GM18508 (cell line): ENCODE measurements around the gene IFIT1.
"Not testable (repeated sequence)": the region's sequence is repeated elsewhere in the genome, so short reads cannot be mapped to it uniquely, and the experiment has no call there.

ENCODE experiments used
- ATAC-seq: cut with Tn5 transposase; IDR thresholded peaks from one replicate; pipeline ENCODE4 v1.9.1; 2021; ENCODE audit warnings: moderate number of reproducible peaks; ENCODE audit not compliant: insufficient read depth, unreplicated experiment

IFIT1 gene, protein sequence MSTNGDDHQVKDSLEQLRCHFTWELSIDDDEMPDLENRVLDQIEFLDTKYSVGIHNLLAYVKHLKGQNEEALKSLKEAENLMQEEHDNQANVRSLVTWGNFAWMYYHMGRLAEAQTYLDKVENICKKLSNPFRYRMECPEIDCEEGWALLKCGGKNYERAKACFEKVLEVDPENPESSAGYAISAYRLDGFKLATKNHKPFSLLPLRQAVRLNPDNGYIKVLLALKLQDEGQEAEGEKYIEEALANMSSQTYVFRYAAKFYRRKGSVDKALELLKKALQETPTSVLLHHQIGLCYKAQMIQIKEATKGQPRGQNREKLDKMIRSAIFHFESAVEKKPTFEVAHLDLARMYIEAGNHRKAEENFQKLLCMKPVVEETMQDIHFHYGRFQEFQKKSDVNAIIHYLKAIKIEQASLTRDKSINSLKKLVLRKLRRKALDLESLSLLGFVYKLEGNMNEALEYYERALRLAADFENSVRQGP

GRCh38 chr10:89391907-89392756 is at the start of gene IFIT1:
Gene IFIT1 (plus strand): TSS chr10:89392623. CDS start chr10:89392713, 90 bp downstream.
- ATAC-seq = no peak

DNA sequence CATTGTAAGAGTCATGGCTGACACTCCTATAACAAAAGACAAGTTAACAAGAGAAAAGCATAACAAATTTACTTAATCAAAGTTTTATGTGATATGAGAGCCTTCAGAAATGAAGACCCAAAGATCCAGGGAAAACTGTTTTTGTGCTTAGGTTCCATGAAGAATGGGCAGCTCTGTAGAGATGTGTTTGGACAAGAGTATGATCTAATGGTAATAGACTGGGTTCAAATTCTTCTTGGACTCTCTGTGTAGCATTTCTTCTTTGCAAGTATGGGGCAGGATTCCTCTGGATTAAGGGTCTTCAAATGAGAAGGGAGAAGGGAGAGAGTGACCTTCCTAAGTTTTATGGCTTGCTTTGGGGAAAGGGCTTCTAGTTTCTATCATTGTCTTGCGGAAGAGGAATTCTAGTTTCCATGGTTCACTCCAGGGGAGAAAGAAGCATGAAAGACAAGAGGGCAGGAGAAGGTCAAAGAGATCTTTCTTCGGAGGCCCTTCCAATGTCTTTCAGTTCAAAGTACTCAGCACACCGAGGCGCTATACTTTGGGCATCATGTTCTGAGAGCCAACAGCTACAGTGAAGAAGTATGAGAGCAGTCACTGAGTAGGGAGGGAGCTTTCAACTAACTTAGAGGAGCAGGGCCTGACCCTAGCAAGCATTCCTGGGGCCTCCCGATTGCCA is 49.2 kb upstream of the IFIT1 start:
- ATAC-seq = no peak

DNA sequence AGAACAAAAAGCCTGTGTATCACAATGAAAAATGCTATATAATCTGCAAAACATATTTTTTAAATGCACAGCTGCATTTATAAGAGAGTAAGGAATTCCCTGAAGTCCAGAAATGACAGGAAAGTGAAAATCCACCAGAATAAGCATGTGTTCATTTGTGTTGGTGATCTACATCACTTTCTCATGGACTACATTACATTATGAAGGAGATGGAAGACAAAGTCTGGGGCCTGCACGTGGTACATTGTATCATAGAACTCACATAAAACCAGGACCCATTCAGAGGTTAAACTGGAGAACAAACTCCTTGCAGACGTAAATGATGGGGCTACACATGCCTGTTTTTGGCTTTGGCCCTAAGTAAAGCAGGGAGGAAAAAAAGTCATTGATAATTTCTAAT is 48.3 kb upstream of the IFIT1 start:
- no peak for ATAC-seq

- no peak for ATAC-seq
Observed at GRCh38 chr10:89345367-89346000, 46.9 kb upstream of the IFIT1 start.

DNA sequence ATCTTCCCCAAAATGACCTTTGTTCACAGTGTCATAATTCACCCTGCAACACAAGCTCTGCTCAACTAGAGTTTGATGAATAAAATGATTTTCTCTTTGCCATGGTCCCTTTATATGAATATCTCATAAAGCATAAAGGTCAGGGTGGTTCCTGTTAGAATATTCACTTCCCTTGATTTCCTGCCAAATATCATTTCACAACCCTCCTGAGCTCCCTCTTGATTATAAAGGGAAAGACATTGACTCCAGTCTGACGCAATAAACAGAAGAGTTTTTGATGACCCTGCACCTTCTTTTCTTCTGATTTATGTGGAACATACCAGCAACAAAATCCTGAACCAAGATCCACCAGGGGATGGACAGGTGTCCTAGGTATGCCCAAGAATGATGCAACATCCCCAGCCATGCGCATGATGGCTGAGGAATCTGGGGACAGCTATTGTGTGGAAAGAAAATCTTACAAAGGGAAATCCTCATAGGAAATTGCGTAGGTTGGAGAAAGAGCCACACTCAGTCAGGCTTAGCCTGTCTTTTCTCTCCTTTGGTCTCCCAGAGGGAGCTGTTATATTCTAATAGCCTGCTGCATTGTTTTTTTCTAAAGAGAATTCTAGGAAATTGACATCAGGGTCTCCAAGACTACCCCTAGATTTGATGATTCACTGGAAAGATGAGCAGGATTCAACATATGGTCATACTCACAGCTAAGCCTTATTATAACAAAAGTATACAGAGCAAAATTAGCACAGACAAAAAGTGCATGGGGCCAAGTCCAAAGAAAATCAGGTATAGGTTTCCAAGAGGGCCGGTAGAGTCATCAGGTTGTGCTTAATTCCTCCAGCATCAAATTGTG is 45.8 kb upstream of the IFIT1 start:
- ATAC-seq = no peak

GRCh38 chr10:89347701-89348457 is 44.5 kb upstream of the IFIT1 start:
- ATAC-seq = no peak

DNA sequence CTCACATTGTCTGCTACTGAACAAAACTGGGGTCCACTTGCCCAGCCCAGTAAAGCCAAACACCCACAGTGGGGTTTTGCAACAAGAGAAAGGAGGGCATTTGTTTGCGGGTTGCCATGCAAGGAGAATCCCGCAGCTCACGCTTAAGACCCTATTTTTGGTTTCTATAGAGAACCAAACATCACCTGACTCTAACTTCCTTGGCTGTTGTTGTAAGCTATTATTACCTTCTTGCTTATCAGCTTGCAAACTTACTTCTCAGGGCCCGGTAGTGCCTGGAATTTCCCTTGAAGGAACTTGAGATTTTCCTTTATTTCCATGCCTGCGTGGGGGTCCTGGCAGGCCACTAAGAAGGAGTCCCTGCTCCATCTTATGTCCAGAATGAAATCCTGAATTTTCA is 43.9 kb upstream of the IFIT1 start:
- no peak for ATAC-seq

- no peak for ATAC-seq
Observed at GRCh38 chr10:89348975-89349374, 43.4 kb upstream of the IFIT1 start.

- ATAC-seq = not testable (repeated sequence)
Observed at GRCh38 chr10:89350631-89351315, 41.6 kb upstream of the IFIT1 start.

DNA sequence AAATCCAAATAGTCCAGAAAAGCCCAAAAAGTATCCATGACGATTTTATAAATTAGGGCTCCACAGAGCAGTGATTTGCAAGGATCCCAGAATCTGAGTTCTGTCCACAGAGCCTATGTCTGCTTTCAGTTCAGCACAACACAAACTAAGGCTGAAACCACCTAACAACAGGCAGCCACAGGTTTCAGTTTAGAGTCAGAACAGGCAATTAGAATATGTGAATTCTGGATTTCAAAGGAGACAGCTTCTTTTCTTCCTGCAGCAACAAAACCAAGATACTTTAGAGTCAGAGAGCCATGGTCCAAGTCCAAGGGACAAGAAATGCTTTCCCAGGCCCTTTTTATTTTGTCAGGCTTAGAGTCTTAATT is 41.0 kb upstream of the IFIT1 start:
- peak; percentile 63 for ATAC-seq

DNA sequence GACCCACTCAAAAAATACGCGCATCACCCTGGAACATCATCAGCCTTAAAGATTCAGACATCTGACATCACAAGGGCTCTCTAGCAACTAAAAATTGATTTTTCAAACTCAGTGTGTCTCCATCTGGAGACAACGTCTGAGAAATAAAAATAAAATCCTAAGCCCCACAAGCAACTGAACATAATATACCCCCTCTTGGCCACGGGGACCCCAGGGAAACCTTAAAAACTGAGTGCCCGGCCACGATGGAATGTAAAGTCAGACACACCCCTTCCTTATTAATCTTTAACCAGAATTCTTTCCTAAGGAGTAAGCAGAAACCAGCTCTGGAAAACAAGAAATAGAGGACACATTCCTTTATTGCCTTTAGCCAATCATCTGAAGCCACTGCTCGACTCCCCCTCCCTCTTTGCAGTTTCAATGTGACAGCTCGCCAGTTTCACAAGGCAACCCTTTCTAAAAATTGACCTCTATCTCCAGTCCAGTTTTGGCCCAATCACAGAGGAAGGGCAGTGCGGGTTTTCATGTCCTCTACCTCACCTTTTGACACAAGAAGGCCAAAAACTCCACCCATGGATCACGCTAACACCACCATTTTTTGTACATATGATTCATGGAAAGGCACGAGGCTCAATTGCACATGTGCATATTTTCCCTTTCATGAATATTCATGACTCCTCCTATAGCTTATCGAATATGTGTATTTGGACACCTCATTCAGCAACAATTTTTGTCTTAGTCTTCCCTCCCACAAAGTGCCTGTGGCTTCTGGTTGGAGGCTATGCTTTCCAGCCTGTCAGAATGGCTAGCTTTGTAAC is 40.4 kb upstream of the IFIT1 start:
- ATAC-seq = no peak

DNA sequence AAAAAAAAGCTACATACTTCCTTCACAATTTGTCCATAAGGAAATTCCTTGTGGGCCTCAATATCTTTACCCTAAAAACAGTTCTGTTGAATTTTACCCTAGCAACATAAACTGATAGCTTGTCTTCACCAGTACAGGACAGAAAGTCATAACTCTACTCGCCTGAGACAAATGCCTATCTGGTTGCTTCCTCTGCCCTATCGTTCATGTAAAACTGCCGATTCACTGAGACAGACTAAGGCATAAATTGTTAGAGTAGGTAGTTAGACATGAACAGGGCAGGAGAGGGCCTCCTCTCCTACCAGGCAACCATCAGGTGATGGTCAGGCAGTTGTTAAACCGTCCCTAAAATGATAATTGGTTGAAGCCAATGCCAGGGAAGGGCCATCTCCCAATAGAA is 39.6 kb upstream of the IFIT1 start:
- ATAC-seq = no peak

DNA sequence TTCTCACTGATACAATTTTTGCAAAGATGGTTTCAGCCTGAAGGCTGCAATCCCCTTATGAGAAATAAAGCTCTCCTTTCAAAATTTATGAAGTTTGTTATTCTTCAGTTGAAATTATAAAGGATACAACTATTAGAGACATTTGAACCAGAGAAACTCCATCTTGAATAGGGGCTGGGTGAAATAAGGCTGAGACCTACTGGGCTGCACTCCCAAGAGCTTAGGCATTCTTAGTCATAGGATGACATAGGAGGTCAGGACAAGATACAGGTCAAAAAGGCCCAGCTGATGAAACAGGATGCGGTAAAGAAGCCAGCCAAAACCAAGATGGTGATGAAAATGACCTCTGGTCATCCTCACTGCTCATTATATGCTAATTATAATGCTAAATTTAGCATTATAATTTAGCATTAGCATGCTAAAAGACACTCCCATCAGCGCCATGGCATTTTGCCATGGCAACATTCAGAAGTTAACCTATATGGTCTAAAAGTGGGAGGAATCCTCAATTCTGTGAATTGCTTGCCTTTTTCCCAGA is 37.0 kb upstream of the IFIT1 start:
- no peak for ATAC-seq

GRCh38 chr10:89357096-89357495 is 35.3 kb upstream of the IFIT1 start:
- no peak for ATAC-seq

DNA sequence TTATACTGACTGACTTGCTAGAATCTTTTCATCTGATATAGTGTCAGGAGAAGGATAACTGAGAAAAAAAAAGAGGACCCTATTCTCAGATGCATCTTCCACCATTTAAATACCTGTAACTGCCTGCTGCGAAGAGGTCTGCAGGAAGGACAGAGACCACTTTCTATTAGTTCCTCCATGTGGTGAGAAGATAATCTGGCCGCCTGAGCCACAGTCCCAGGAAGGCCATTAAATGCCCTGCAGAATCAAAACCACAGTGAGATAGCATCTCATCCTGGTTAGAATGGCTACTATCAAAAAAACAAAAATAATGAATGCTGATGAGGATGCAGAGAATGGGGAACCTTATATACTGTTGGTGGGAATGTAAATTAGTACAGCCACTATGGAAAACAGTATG is 34.4 kb upstream of the IFIT1 start:
- no peak for ATAC-seq

GRCh38 chr10:89360157-89360556 is 32.3 kb upstream of the IFIT1 start:
- ATAC-seq = no peak

DNA sequence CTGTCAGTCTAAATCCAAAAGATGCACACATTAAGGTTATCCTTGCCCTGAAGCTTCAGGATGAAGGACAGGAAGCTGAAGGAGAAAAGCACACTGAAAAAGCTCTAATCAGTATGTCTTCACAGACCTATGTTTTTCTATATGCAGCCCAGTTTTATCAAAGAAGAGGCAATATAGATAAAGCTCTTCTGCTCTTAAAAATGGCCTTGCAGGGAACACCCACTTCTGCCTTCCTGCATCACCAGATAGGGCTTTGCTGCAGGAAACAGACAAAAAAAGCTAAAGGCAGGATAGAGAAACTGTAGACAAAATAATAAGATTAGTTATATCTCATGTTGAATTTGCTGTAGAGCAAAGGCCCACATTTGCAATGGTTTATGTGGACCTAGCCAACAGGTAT is 29.5 kb upstream of the IFIT1 start:
- ATAC-seq = no peak
